ENCODE data around the gene GRPEL2. TPM values are rescaled to one million over a fixed set of nuclear protein-coding genes. Genes with fewer than 3 reads are reported as not detected.

Gene GRPEL2
- total and polyA plus RNA-seq, 2 of the 8 experiments (the other 6 are each of a cell fraction or from before 2014, with no cell fraction given), result 11.2 to 52.2 TPM

DNA sequence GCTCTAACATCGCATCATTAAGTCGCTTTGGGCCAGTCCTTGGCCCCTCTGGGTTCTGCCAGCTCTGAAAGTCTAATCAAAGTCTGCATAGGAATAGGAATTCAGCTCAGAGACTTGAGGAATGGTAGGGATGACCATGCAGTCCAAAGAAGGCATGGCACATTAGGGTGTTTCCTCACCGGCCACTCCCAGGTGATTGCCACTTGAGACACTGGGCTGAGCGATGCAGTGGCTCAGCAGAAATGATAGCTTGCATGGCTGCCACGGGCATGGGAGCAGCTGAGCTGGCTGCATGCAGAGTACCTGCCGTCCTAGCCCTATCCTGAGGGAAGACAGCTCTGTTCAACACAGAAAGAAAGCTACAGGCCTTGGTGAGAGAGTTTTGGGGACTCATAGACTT, 44.9 kb upstream of the GRPEL2 start:
- no peak overlapping the region for H2BK20ac ChIP-seq (ENCODE audit: low read length)
- no peak overlapping the region for H2BK15ac ChIP-seq (ENCODE audit: low read length)
- H3K27me3 ChIP-seq (replicated peaks in 1 of 4; ENCODE audit: control insufficient read depth in 3 of 4, extremely low read depth in 1 of 4, insufficient read depth in 3 of 4, low read length in 3 of 4), result no peaks in the 10 kb centered on the region
- WGBS, 2 experiments (ENCODE audit: extremely low coverage in 1 of 2, insufficient coverage in 1 of 2, insufficient read length in 1 of 2, insufficient replicate concordance in 2 of 2, low coverage in 1 of 2, low lambda C conversion rate in 2 of 2, missing lambda C conversion rate in 1 of 2), result 93% methylated on average over 6 of the region's 6 CpGs; no CpG with 5 or more reads in 1 of the 2 experiments
- no peaks in the 10 kb centered on the region for H3K79me1 ChIP-seq (ENCODE audit: low read depth, low read length)
- H4K20me1 ChIP-seq (replicated peaks in 1 of 2; ENCODE audit: control insufficient read depth in 1 of 2, insufficient read depth in 2 of 2, low read length in 2 of 2), result no peaks in the 10 kb centered on the region
- no peak overlapping the region for H4K8ac ChIP-seq (ENCODE audit: extremely low read depth, insufficient read depth, low read length)
- peaks cover 0 to 2% (median 0%) of the 10 kb centered on the region in 4 experiments; a peak in 1 of 7 replicates for H3K4me1 ChIP-seq (replicated peaks in 1 of 4; ENCODE audit: control insufficient read depth in 3 of 4, insufficient read depth in 4 of 4, low read length in 3 of 4)
- H3K23ac ChIP-seq (ENCODE audit: insufficient read length), result no peak overlapping the region
- no peak overlapping the region for H4K91ac ChIP-seq (replicated peaks; ENCODE audit: insufficient read length, low read length)
- ChIA-PET CTCF (ENCODE audit: partially characterized antibody) (interaction anchor here (0.6 to 4.1 kb wide), 5 partner anchors 15 to 506 kb away, joined by 3 to 25 read pairs (median 5); no protein-coding TSS in a partner anchor), POLR2A (ENCODE audit: partially characterized antibody) (no interaction called here)
- no peaks in the 10 kb centered on the region for H3K9me3 ChIP-seq (ENCODE audit: insufficient read depth in 2 of 2, low read depth in 1 of 2, low read length in 1 of 2)
- no peak overlapping the region for H3K18ac ChIP-seq (ENCODE audit: extremely low read depth, low read length)
- no peak overlapping the region for H4K5ac ChIP-seq (ENCODE audit: insufficient read length, low read depth, low read length)
- no peaks in the 10 kb centered on the region for H3K79me2 ChIP-seq (ENCODE audit: control insufficient read depth in 1 of 2, insufficient read depth in 2 of 2, low read length in 2 of 2)
- H2BK120ac ChIP-seq (replicated peaks; ENCODE audit: low read depth, low read length), result no peak overlapping the region
- H3K4me2 ChIP-seq (ENCODE audit: insufficient read depth in 1 of 2, low read depth in 2 of 2, low read length in 2 of 2), result no peak overlapping the region
- H3K14ac ChIP-seq (ENCODE audit: insufficient read length), result no peak overlapping the region
- H3K27ac ChIP-seq (ENCODE audit: low read depth, low read length), result no peak overlapping the region
- H3K9ac ChIP-seq (replicated peaks in 1 of 4; ENCODE audit: extremely low read depth in 1 of 4, low read depth in 3 of 4, low read length in 3 of 4), result no peak overlapping the region
- H3K56ac ChIP-seq (replicated peaks; ENCODE audit: insufficient read length, low read depth, low read length), result no peak overlapping the region
- no peak overlapping the region for H2AFZ ChIP-seq (ENCODE audit: low read length)
- FAIRE-seq (no peak), DNase-seq (ENCODE audit: low read depth in 1 of 2, low spot score in 2 of 2) (no peak)
- no peak overlapping the region for H3K4ac ChIP-seq (replicated peaks; ENCODE audit: insufficient read length, low read depth, low read length)
- H3K36me3 ChIP-seq (ENCODE audit: control insufficient read depth in 2 of 4, insufficient read depth in 4 of 4, low read length in 3 of 4), result no peaks in the 10 kb centered on the region
- H2BK12ac ChIP-seq (ENCODE audit: low read depth, low read length), result no peak overlapping the region
- H2AK5ac ChIP-seq (ENCODE audit: low read depth, low read length), result no peak overlapping the region
- no peak overlapping the region for H3K4me3 ChIP-seq (ENCODE audit: extremely low read depth in 1 of 4, insufficient read depth in 2 of 4, low read depth in 3 of 4, low read length in 4 of 4)
- H3K23me2 ChIP-seq (ENCODE audit: low read depth, low read length), result no peaks in the 10 kb centered on the region; the same call in 1 of the 2 replicates
- H2BK5ac ChIP-seq (ENCODE audit: low read depth, low read length), result no peak overlapping the region
- no peak for TF ChIP-seq ATF2 (IDR thresholded peaks at IDR 0.05; ENCODE audit: low read length)
- no peak for TF ChIP-seq GTF2F1 (IDR thresholded peaks at IDR 0.05; ENCODE audit: borderline replicate concordance, low read depth, low read length)
- no peak for TF ChIP-seq BCL11A (IDR thresholded peaks at IDR 0.05; ENCODE audit: low read depth in 2 of 2, low read length in 2 of 2)
- no peak for TF ChIP-seq CBX5 (IDR thresholded peaks at IDR 0.05; ENCODE audit: low read depth, low read length)
- no peak for TF ChIP-seq SP2 (IDR thresholded peaks at IDR 0.05; ENCODE audit: low read length)
- no peak for TF ChIP-seq FOSL1 (IDR thresholded peaks at IDR 0.05; ENCODE audit: insufficient read depth, low read depth, low read length)
- no peak for TF ChIP-seq HDAC6 (IDR thresholded peaks at IDR 0.05; ENCODE audit: low read depth, low read length)
- TF ChIP-seq CTCF (IDR thresholded peaks at IDR 0.05; ENCODE audit: control extremely low read depth in 1 of 3, insufficient read depth in 1 of 3, low read depth in 1 of 3, low read length in 3 of 3), result no peak
- no peak for TF ChIP-seq BACH1 (IDR thresholded peaks at IDR 0.05; ENCODE audit: low read length)
- no peak for TF ChIP-seq SUZ12 (IDR thresholded peaks at IDR 0.05; ENCODE audit: low read length)

Data from H1 (cell line).